ENCODE data around the gene FIGLA. TPM values are rescaled to one million over a fixed set of nuclear protein-coding genes. Genes with fewer than 3 reads are reported as not detected.

The FIGLA gene
- total RNA-seq, 1 donor from 2014 or later = not detected

GRCh38 chr2:70833246-70833645 lies 42.8 kb upstream of the FIGLA start:
- TF ChIP-seq CTCF (IDR thresholded peaks at IDR 0.05; ENCODE audit: unreplicated experiment) = no peak
- Mint-ChIP-seq H3K4me1 (no peaks in the 10 kb centered on the region), H3K27me3 (ENCODE audit: low read depth) (peaks cover 81% of the 10 kb centered on the region), H3K9me3 (no peaks in the 10 kb centered on the region), H3K27ac (no peak overlapping the region), H3K4me3 (no peak overlapping the region), H3K36me3 (no peaks in the 10 kb centered on the region)
- DNase-seq (ENCODE audit: low spot score in 2 of 2, unreplicated experiment in 2 of 2) = no peak

GRCh38 chr2:70832386-70832785 lies 41.9 kb upstream of the FIGLA start:
- Mint-ChIP-seq H3K27ac (no peak overlapping the region), H3K4me3 (no peak overlapping the region), H3K27me3 (ENCODE audit: low read depth) (peaks cover 81% of the 10 kb centered on the region), H3K36me3 (no peaks in the 10 kb centered on the region), H3K9me3 (no peaks in the 10 kb centered on the region), H3K4me1 (no peaks in the 10 kb centered on the region)
- no peak for DNase-seq (ENCODE audit: low spot score in 2 of 2, unreplicated experiment in 2 of 2)
- no peak for TF ChIP-seq CTCF (IDR thresholded peaks at IDR 0.05; ENCODE audit: unreplicated experiment)

- H3K27ac Mint-ChIP-seq = no peak overlapping the region
- H3K4me1 Mint-ChIP-seq = peaks cover 3% of the 10 kb centered on the region
- TF ChIP-seq CTCF (IDR thresholded peaks at IDR 0.05; ENCODE audit: unreplicated experiment) = no peak
- H3K4me3 Mint-ChIP-seq = no peak overlapping the region
- H3K36me3 Mint-ChIP-seq = no peaks in the 10 kb centered on the region
- H3K27me3 Mint-ChIP-seq (ENCODE audit: low read depth) = peaks cover 80% of the 10 kb centered on the region
- H3K9me3 Mint-ChIP-seq = no peaks in the 10 kb centered on the region
- DNase-seq (ENCODE audit: low spot score in 2 of 2, unreplicated experiment in 2 of 2) = no peak
Measured at GRCh38 chr2:70831861-70832260, 41.4 kb upstream of the FIGLA start.

- no peak overlapping the region for H3K27ac Mint-ChIP-seq
- TF ChIP-seq CTCF (IDR thresholded peaks at IDR 0.05; ENCODE audit: unreplicated experiment) = no peak
- no peak for DNase-seq (ENCODE audit: low spot score in 2 of 2, unreplicated experiment in 2 of 2)
- H3K9me3 Mint-ChIP-seq = no peaks in the 10 kb centered on the region
- H3K36me3 Mint-ChIP-seq = no peaks in the 10 kb centered on the region
- H3K4me3 Mint-ChIP-seq = no peak overlapping the region
- peaks cover 4% of the 10 kb centered on the region for H3K4me1 Mint-ChIP-seq
- H3K27me3 Mint-ChIP-seq (ENCODE audit: low read depth) = peaks cover 71% of the 10 kb centered on the region
Measured at GRCh38 chr2:70830366-70830765, 39.9 kb upstream of the FIGLA start.

- H3K4me1 Mint-ChIP-seq = peaks cover 4% of the 10 kb centered on the region
- H3K4me3 Mint-ChIP-seq = no peak overlapping the region
Measured at GRCh38 chr2:70829916-70830315, 39.5 kb upstream of the FIGLA start.

More at GRCh38 chr2:70829916-70830315, 39.5 kb upstream of the FIGLA start:
- Mint-ChIP-seq H3K9me3 (no peaks in the 10 kb centered on the region), H3K27me3 (ENCODE audit: low read depth) (peaks cover 70% of the 10 kb centered on the region), H3K36me3 (no peaks in the 10 kb centered on the region), H3K27ac (no peak overlapping the region)
- TF ChIP-seq CTCF (IDR thresholded peaks at IDR 0.05; ENCODE audit: unreplicated experiment) = no peak
- no peak for DNase-seq (ENCODE audit: low spot score in 2 of 2, unreplicated experiment in 2 of 2)

Measured in mesothelial cell of epicardium (in vitro differentiated cells).